Measurements from ENCODE around the gene HSD17B4. TPM values are rescaled to one million over a fixed set of nuclear protein-coding genes. Genes with fewer than 3 reads are reported as not detected.

Gene HSD17B4
- total and polyA plus RNA-seq, 12 donors = 130 to 325 (median 216) TPM

DNA sequence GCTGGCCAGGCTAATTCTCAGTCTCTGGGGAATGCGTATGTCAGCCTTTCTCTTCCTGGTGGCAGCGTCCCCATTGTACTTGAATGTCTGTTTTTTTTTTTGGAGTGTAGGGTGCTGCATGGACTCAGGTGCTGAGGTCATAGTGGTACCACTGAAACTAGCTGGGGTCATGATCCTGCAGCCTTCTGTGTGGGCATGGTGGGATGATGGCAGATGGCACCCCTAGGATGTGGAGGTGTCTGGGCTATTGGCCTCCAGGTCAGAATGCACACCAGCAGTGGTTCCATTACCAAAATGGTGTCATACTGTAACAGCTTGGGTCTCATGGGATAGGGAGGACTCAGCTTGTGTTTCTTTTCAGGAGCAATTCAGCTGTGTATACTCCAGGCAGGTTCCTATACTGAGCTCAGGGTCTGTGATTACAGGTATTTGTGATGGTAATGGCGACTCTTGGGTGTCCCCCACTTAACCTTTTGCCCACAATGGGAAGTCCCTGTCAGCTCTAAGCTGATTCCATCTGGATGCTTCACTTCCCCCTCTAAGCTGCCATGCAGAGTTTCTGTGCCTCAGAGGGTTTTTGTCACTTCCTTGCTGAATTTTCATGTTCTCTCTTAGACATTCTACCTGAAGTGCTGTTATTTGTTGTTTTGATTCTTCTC is 17.9 kb downstream of the HSD17B4 start:
- H3K36me3 ChIP-seq = peaks cover 0 to 42% (median 22%) of the 10 kb centered on the region in 9 donors
- DNase-seq (no peak), ATAC-seq (peak in 1 of 8 donors; percentile 10)
- H3K27me3 ChIP-seq = no peaks in the 10 kb centered on the region
- peaks cover 0 to 31% (median 18%) of the 10 kb centered on the region in 11 donors for H3K9me3 ChIP-seq
- no peak overlapping the region for H3K4me3 ChIP-seq
- intact Hi-C loops (cut with DNase I) = no loop called here
- H3K4me1 ChIP-seq = peaks cover 0 to 16% (median 4%) of the 10 kb centered on the region in 9 donors
- WGBS, 2 donors = 89 to 91% methylated on average over 3 of the region's 3 CpGs
- TF ChIP-seq, protein P1, sequence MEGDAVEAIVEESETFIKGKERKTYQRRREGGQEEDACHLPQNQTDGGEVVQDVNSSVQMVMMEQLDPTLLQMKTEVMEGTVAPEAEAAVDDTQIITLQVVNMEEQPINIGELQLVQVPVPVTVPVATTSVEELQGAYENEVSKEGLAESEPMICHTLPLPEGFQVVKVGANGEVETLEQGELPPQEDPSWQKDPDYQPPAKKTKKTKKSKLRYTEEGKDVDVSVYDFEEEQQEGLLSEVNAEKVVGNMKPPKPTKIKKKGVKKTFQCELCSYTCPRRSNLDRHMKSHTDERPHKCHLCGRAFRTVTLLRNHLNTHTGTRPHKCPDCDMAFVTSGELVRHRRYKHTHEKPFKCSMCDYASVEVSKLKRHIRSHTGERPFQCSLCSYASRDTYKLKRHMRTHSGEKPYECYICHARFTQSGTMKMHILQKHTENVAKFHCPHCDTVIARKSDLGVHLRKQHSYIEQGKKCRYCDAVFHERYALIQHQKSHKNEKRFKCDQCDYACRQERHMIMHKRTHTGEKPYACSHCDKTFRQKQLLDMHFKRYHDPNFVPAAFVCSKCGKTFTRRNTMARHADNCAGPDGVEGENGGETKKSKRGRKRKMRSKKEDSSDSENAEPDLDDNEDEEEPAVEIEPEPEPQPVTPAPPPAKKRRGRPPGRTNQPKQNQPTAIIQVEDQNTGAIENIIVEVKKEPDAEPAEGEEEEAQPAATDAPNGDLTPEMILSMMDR (IDR thresholded peaks at IDR 0.05) = no peak
- H3K27ac ChIP-seq = no peak overlapping the region

DNA sequence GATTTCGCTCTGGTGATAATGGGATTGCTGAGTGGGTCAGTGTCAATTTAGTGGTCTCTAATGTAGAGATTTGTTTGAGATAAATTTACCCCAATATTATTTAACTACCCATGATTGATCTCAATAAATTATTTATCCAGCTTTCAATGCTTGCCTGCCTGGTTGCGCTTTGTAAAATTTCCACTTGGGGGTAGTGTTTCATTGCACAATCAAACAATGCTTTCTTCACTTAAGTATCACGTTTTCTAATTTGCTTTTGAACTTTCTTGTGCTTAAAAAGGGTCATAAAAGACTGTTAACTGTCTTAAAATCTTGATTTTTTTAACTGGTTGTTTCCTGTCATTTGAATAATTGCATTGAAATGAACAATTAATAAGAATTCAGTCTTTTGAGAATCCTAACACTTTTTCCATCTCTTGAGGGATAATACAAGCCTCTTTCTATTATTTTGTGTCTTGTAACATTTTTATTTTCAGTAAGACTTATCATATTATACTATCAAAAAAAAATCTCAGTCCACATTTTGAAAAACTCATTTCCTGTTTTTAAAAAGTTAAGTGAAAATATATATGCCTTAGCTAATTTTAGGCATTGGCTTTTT is 18.7 kb downstream of the HSD17B4 start:
- peaks cover 0 to 14% (median 4%) of the 10 kb centered on the region in 9 donors for H3K4me1 ChIP-seq
- no peak for DNase-seq
- TF ChIP-seq, protein P1 (IDR thresholded peaks at IDR 0.05) = peak; percentile 17 to 66 (median 54)
- no peak for ATAC-seq
- WGBS, 2 donors = 63 to 66% methylated on average over 3 of the region's 3 CpGs
- H3K27me3 ChIP-seq = no peaks in the 10 kb centered on the region
- H3K4me3 ChIP-seq = no peak overlapping the region
- H3K9me3 ChIP-seq = peaks cover 0 to 31% (median 18%) of the 10 kb centered on the region in 11 donors
- H3K36me3 ChIP-seq = peaks cover 0 to 49% (median 22%) of the 10 kb centered on the region in 9 donors
- no peak overlapping the region for H3K27ac ChIP-seq
- intact Hi-C loops (cut with DNase I) = no loop called here

DNA sequence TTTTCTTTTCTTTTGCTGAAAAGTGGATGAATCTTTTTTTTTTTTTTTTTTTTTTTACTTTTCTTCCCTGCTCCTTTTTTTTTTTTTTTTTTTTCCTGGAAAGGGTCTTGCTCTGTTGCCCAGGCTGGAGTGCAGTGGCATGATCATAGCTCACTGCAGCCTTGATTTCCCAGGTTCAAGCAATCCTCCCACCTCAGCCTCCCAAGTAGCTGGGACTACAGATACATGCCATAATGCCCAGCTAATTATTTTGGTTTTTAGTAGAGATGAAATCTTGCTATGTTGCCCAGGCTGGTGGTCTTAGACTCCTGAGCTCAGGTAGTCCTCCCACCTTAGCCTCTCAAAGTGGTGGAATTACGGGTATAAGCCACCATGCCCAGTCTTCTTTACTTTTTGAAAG is 20.9 kb downstream of the HSD17B4 start:
- TF ChIP-seq, protein P1 (IDR thresholded peaks at IDR 0.05) = no peak
- Histone ChIP-seq H3K27me3 (no peaks in the 10 kb centered on the region), H3K4me1 (peaks cover 0 to 13% (median 4%) of the 10 kb centered on the region in 9 donors), H3K4me3 (no peak overlapping the region), H3K9me3 (peaks cover 0 to 15% (median 9%) of the 10 kb centered on the region in 11 donors), H3K27ac (no peak overlapping the region), H3K36me3 (peaks cover 0 to 68% (median 30%) of the 10 kb centered on the region in 9 donors)
- intact Hi-C loops (cut with DNase I) = no loop called here
- 97 to 100% methylated on average over 1 of the region's 1 CpG for WGBS, 2 donors
- DNase-seq (no peak), ATAC-seq (no peak)

GRCh38 chr5:119476341-119476740 is 24.0 kb downstream of the HSD17B4 start:
- Histone ChIP-seq H3K27me3 (no peaks in the 10 kb centered on the region), H3K4me1 (peaks cover 0 to 3% (median under 1%) of the 10 kb centered on the region in 9 donors), H3K9me3 (no peaks in the 10 kb centered on the region), H3K27ac (no peak overlapping the region), H3K4me3 (no peak overlapping the region), H3K36me3 (peaks cover 0 to 85% (median 37%) of the 10 kb centered on the region in 9 donors)
- no peak for ATAC-seq
- no peak for DNase-seq
- TF ChIP-seq, protein P1 (IDR thresholded peaks at IDR 0.05) = no peak
- 63 to 74% methylated on average over 1 of the region's 1 CpG for WGBS, 2 donors
- intact Hi-C loops (cut with DNase I) = no loop called here

Measured in heart right ventricle (tissue), 16 donors.